Sciatic nerve (tissue), 2 donors: Measurements from ENCODE around the gene TNS1. TPM values are rescaled to one million over a fixed set of nuclear protein-coding genes. Genes with fewer than 3 reads are reported as not detected.

ENCODE experiments used
- ATAC-seq: fragments of 200-7000 bp; cut with Tn5 transposase; one replicate; pipeline ENCODE4 v1.9.1; 2020; ENCODE audit warnings: mild to moderate bottlenecking, moderate library complexity
- DNase-seq: peaks from one replicate; pipeline ENCODE4 v3.0.0-alpha.2; 2020; ENCODE audit warnings: low spot score
- intact Hi-C: fragments of 100-400 bp; cut with DNase I; formaldehyde crosslinking; loops from one replicate; pipeline ENCODE4 v1.14.2; 2022
- total RNA-seq: library from RNA; stranded (reverse); fragmentation: NEBNext Ultra II Directional; extraction: Animal tissue kit (Norgen Biotek cat#: 25700); gene quantifications from one replicate; pipeline ENCODE4 v1.2.1, GENCODE V29; 2021
- donor health status: DM: no; HTN: no; CAD: no.
- donor health status: DM: no; HTN: no; CAD: no.

TNS1 gene
- total RNA-seq, 1 donor from 2014 or later = 703 TPM

DNA sequence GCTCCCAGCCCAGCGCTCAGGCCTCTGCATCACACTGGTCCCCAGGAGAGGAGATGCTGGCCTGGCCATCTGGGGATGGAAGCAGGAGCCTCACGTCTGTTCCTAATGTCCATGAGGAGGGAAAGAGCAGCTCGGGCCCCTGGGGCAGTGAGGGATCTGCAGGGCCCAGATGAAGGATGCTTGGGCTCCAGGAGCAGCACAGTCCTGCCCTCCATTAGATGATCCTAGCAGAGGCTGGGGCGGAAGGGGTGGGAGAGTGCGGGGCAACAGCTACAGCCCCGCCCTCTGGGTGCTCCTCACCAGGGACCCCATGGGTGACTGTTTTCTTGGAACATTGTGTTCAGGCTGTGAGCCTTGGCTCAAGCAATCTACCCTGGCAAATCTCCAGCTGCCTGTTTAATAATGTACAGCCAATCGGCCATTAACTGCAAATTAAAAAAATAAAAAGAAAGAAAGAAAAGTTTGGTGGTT, 49.7 kb downstream of the TNS1 start:
- DNase-seq (peak; percentile 58), ATAC-seq (peak; percentile 70)
- intact Hi-C loops = no loop called here

DNA sequence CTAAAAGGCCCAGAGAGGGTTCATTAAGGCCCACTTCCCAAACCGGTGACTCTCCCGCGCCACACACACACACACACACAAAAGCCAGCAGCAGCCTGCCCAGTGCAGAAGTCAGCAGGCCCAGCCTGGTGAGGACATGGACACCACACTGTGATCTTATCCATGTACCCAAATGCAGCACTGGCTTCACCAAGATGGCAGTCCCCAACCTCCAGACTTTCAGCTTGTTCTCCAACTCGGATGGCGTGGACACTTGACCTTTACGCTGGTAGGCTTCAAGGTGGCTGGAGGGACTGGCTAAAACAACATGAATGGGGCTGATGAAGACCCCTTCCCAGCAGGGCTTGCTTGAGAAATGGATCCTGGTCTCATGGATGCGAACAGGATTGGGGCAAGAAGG, 50.4 kb downstream of the TNS1 start:
- intact Hi-C loops = no loop called here
- DNase-seq (peak; percentile 34), ATAC-seq (no peak)

- intact Hi-C loops = no loop called here
- ATAC-seq (no peak), DNase-seq (peak; percentile 45)
Observed at GRCh38 chr2:217951521-217952247, 51.1 kb downstream of the TNS1 start.

DNA sequence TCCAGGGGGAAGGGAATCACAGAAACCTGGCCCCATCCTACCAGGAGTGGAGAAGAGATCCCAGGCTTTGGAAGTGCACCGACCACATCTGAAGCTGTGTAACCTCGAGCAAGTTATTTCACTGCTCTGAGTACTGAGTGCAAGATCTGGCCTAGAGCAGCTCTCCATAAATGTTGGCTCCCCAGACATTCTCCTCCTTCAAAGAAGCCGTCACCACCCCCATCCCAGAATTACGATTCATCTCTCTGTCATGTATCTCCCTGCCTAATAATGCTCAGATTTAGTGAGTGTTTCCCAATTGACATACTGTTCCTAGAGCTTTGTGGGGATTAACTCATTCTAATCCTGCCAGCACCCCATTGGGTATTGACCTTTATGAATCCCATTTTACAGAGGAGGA, 51.7 kb downstream of the TNS1 start:
- DNase-seq = no peak
- intact Hi-C loops = no loop called here
- no peak for ATAC-seq

- intact Hi-C loops = no loop called here
- ATAC-seq (peak; percentile 8), DNase-seq (peak; percentile 75)
Observed at GRCh38 chr2:217950401-217950871, 52.4 kb downstream of the TNS1 start.

GRCh38 chr2:217949447-217949846, 53.3 kb downstream of the TNS1 start:
- ATAC-seq (no peak), DNase-seq (no peak)
- intact Hi-C loops = no loop called here

DNA sequence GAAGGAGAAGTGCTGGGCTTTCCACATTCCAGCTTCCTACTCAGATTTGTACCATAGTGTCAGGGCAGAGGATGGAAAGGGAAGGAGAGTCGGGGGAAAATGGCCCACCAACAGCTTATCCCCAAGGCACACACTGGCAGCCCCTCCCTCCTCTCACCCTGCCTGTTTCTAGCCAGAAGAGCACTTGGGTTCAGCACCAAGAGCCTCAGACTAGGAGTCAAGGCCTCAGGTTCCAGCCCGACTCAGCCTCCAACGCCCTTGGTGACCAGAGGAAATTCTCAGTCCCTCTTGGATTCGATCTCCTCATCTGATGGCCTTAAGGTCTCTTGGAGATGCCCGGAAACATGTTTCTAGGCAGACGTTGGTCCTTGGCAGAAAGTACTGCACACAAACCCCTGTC, 53.9 kb downstream of the TNS1 start:
- DNase-seq (no peak), ATAC-seq (no peak)
- intact Hi-C loops = no loop called here

DNA sequence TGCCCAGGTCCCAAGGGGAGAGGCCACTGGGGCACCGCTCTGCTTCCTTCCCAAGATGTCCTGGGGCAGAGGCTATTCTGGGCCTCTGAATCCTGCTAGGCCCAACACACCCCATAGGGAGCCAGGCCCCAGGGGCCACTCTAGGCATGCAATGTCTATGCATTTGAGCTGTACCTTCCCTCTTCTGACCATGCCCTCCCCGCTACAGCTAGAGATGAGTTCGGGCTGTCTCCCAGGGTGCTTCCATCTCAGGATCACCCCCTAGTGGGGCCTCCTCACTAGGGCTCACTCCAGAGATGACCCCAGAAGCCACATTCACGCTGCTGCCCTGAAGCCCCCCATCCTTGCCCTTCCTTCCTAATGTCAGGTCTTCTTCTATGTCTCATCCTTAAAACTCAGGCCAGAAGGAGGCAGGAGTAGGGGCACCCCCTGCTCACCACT, 54.4 kb downstream of the TNS1 start:
- ATAC-seq (no peak), DNase-seq (peak; percentile 54)
- intact Hi-C loops = no loop called here

DNA sequence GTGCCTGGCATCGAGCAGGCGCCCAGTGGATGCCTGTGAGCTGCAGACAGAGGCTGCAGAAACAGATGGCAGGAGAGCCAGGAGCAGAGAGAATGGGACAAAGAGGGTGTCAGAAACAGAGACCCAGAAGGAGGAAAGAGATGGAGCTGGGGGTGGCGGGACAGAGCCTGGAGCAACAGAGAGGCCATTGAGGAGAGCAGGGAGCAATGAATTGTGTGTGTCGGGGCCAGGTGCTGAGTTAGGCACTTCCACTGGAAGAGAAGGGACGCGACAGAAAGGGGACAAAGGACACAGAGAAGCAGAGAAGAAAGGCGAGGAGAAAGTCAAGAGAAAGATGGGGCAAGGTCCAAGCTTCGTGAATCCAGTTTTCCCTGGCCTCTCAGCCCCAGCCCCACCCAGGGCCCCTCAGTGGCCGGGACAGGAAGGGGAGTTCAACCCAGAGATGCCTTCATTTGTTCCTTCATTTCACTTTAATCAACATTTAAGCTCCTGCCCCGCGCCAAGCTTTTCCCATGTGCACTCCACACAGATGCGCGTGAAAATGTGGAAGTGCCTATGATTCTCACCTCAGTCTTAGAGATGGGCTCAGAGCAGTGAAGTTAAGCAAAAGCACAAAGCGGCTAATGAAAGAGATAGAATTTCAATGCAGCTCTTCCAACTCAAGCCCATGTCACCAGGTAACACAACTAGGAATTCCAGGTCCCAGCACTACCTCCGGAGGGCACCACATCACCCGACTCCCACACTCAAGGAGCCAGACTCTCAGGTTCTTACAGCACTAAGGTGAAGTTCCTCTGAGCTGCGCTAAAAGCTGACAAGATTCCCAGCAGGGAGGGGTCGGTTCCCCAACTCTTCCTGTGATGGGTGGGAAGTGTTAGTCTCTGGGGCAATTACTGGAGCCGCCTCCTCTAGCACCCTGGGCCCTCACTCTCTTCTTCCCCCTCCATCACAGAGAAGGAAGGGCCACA, 55.1 kb downstream of the TNS1 start:
- no peak for ATAC-seq
- no peak for DNase-seq
- intact Hi-C loops = no loop called here

DNA sequence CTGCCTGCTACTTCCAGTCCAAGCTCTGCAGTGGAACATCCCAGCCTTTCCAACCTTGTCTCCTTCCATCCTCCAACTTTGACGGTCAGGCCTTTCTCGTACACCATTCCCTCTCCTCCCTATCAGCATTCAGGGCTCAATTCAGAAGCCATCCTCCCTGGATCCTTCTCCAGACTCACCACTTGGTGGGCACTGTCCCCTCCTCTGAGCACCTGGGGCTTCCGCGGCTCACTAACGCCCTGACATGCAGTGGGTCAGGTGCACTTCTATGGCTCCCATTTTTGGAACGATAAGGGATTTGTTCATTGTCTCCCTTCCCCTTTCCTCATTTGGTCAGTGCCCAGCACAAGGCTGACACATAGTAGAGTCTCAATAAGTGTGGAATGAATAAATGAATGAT, 56.7 kb downstream of the TNS1 start:
- ATAC-seq (no peak), DNase-seq (no peak)
- intact Hi-C loops = no loop called here

DNA sequence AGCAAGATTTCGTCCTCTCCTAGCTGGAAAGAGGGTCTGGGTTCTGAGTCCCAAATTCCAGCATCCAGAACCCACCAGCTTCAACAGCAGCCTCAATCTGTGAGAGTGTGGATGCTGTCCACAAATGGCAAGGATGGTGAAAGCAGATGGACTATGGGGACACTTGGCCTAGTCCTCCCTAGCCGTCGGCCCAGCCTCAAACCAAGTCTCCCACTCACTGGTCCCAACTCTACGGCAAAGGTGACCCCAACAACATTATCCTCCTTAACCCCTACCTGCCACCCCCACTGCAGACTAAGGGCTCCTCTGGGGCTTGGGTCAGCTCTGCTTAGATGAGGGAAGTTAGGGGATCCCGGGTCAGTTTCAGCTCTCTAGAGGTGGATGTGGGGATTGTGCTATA, 57.3 kb downstream of the TNS1 start:
- DNase-seq (peak; percentile 31), ATAC-seq (no peak)
- intact Hi-C loops = no loop called here

- peak; percentile 44 for DNase-seq
- intact Hi-C loops = loop anchor here (5.0 kb wide), 1 partner anchor 42 kb away; no protein-coding TSS in a partner anchor
Observed at GRCh38 chr2:217944923-217945322, 57.9 kb downstream of the TNS1 start.

GRCh38 chr2:217944366-217944765, 58.4 kb downstream of the TNS1 start:
- intact Hi-C loops = loop anchor here (5.0 kb wide), 1 partner anchor 43 kb away; no protein-coding TSS in a partner anchor
- DNase-seq (no peak), ATAC-seq (no peak)

More at GRCh38 chr2:217944923-217945322, 57.9 kb downstream of the TNS1 start:
- no peak for ATAC-seq

DNA sequence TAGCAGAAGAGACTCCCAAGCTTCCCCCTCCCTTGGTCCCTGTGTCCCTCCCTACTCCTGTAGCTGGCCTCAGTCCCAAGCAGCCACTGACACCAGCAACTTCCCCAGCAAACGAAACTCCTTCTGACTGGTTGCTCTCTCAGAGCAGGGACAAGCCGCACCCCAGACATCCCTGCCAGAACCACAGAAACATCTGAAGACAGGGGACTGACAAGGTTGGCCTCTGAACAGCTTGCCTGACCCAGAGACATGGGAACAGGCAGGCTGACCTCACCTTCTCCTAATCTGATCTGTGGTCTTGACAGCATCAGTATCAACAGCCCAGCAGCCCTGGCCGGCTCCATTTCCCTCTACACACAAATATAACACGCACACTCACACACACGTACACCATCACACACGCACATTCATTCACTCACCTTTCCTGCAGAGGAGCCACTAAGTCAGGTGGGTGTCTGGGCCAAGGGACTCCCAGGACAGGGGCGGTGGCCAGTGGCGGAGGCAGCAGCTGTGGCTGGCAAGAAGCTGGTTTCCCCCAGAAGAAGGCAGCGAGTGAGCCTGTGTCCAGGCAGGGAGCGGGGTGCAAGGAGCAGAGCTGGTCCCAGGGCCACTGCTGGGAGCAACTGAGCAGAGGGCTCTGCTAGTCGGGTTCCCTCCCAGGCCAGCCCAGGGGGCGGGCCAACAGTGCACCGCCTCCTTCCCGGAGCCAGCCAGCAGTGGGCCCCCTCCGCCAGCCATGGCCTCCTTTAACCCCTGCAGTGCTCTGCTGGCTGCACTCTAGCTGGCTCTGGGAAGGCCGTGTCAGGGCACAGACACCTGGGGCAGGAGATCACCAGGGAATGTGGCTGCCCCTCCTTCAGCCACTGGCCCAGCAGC, 59.1 kb downstream of the TNS1 start:
- ATAC-seq (peak; percentile 91), DNase-seq (peak; percentile 89)
- intact Hi-C loops = loop anchor here (5.0 kb wide), 1 partner anchor 44 kb away; no protein-coding TSS in a partner anchor

GRCh38 chr2:217942731-217943335, 60.0 kb downstream of the TNS1 start:
- no peak for DNase-seq
- intact Hi-C loops = loop anchor here (5.0 kb wide), 1 partner anchor 44 kb away; no protein-coding TSS in a partner anchor
- ATAC-seq = peak; percentile 1

DNA sequence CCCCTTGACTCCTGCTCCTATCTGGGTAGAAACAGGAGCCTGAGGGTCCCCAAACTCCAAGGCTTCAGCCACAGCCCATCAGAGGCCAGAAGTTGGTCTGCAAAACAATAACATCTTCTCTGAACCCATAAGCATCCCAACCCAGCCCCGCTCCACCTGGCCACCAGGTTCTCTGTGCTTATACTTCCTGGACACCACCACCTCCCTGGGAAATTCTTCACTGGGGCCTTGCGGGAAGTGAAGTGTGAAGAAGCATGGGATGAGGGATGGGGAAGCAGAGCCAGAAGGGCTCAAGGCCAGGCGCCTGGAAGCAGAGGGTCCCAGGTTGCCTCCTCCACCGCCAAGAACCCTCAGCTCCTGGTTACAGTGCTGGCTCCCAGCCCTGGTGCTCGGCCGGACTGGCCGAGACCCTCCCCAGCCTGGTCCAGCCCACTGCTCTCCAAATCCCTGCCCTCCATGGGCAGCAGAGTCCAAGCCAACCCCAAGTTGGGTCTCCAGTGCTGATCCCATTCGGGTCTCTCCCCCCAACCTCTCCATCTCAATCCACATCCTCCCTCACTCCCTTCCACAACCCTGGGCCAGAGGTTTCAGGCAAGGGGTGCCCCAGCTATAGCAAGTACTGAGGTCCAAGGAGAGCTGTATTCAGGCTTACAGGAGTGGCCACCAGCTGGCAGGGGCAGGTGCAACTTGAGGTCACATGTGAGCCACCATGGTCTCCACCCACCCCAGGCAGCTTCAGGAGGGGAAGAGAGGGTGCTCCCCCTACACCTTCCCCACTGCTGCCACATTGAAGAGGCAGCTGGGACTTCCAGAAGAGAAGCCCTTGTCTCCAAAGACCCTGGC, 60.7 kb downstream of the TNS1 start:
- ATAC-seq (no peak), DNase-seq (no peak)
- intact Hi-C loops = loop anchor here (5.0 kb wide), 1 partner anchor 45 kb away; no protein-coding TSS in a partner anchor

DNA sequence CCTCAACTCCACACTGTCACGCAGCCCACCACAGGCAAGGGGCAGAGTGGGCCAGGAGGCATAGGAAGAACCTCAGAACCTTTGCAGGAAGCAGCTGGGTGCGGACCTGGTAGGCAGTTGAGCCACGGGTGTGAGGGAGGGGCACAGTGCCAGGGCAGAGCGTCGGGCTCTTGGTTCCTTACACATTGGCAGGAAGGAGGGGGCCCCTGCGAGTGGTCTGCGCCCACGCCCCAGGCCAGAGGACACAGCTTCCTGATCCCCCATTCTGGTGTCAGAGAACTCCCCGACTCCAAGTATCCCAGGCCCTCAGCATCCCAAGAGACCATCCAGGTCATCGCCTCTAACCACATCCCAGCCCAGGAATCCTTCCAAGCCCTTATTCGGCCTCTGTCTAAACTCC, 61.5 kb downstream of the TNS1 start:
- DNase-seq = no peak
- intact Hi-C loops = loop anchor here (5.0 kb wide), 1 partner anchor 46 kb away; no protein-coding TSS in a partner anchor

More for the DNA sequence above, 61.5 kb downstream of the TNS1 start:
- ATAC-seq = peak; percentile 18
